Loucy (cell line): ENCODE results near the gene KRT33B.

Experiments
- CTCF ChIP-seq: fragments of 200-600 bp; sonication (generic); conservative IDR thresholded peaks from 2 replicates; pipeline ENCODE4 v1.5.1; 2014; ENCODE audit warnings: mild to moderate bottlenecking, antibody characterized with exemption, low read length
- EZH2phosphoT487 ChIP-seq: fragments of 200-600 bp; IDR thresholded peaks from 2 replicates; pipeline ENCODE4 v1.6.1; 2018; ENCODE audit warnings: antibody characterized with exemption, mild to moderate bottlenecking, moderate library complexity, borderline replicate concordance

DNA sequence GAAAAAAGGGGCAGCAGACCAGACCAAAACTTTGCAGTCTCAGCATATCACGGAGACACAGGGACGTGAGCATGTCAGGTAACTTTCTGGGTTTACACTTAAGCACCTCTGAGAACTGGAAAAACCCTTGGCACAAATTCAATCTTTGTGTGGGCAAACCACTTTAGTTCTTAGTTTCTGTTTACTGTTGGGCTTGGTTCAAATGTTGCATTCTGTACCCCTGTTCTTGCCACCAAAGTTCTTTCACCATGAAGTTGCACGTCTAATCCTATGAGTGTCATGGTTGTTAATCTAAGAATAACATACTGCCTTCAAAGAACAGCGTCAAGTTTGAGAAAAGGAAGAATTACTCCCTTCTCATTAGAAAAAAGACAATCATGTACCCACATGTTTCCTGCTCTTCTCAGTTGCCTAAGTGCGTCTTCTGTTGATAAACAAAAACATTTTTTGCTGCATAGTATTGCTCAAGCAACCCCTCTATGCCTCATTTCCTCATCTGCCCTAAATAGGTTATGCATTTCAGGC is 30.6 kb downstream of the KRT33B start:
- TF ChIP-seq CTCF (no peak), EZH2phosphoT487 (no peak)
